Dendritic cell treated with granulocyte-macrophage colony-stimulating factor and Interleukin-4, amounts not matched to agents 40 ng/mL and 50 ng/mL, for 4 days (primary cell): Measurements from ENCODE around the gene NDC1.
A peak's percentile ranks its signal among the peaks of the same experiment; 100 is the strongest.
"Not testable (repeated sequence)": the region's sequence is repeated elsewhere in the genome, so short reads cannot be mapped to it uniquely, and the experiment has no call there.

Experiments
- H3K27ac Mint-ChIP-seq: one replicate; pipeline ENCODE4 v1.8.0; 2022; ENCODE audit warnings: mild to moderate bottlenecking, mixed read lengths
- H3K27me3 Mint-ChIP-seq: one replicate; pipeline ENCODE4 v1.8.0; 2022; ENCODE audit warnings: mild to moderate bottlenecking, mixed read lengths
- H3K36me3 Mint-ChIP-seq: one replicate; pipeline ENCODE4 v1.8.0; 2022; ENCODE audit warnings: low read depth, mixed read lengths
- H3K4me1 Mint-ChIP-seq: one replicate; pipeline ENCODE4 v1.8.0; 2022; ENCODE audit warnings: low read depth, mixed read lengths
- H3K4me3 Mint-ChIP-seq: one replicate; pipeline ENCODE4 v1.8.0; 2022; ENCODE audit warnings: mild to moderate bottlenecking, moderate library complexity, mixed read lengths
- H3K9me3 Mint-ChIP-seq: one replicate; pipeline ENCODE4 v1.8.0; 2022; ENCODE audit warnings: mixed read lengths
- intact Hi-C: fragments of 100-400 bp; cut with micrococcal nuclease; formaldehyde crosslinking; loops from one replicate; pipeline ENCODE4 v1.15.0; 2022

The NDC1 gene

GRCh38 chr1:53837924-53838653, at the start of gene NDC1:
TSS of gene NDC1 (minus strand) at chr1:53838296. CDS start at chr1:53838261, 35 bp downstream.
- H3K27me3 Mint-ChIP-seq: no peaks in the 10 kb centered on the region
- peaks cover 10% of the 10 kb centered on the region for H3K36me3 Mint-ChIP-seq
- H3K9me3 Mint-ChIP-seq: peaks cover 6% of the 10 kb centered on the region
- H3K27ac Mint-ChIP-seq: peak within 1 kb of the TSS; percentile 100
- intact Hi-C loops: loop anchor here (1.0 to 2.0 kb wide), 2 partner anchors 51 to 108 kb away; partner anchors contain the start of genes LRRC42 and YIPF1
- peaks cover 8% of the 10 kb centered on the region for H3K4me1 Mint-ChIP-seq
- H3K4me3 Mint-ChIP-seq: peak within 1 kb of the TSS; percentile 98

GRCh38 chr1:53883600-53883999, 45.5 kb upstream of the NDC1 start:
- H3K27me3 Mint-ChIP-seq, H3K4me3 Mint-ChIP-seq: not testable (repeated sequence)

GRCh38 chr1:53881853-53882252, 43.8 kb upstream of the NDC1 start:
- H3K4me1 Mint-ChIP-seq, H3K4me3 Mint-ChIP-seq, H3K27me3 Mint-ChIP-seq, H3K27ac Mint-ChIP-seq, intact Hi-C loops, H3K9me3 Mint-ChIP-seq: not testable (repeated sequence)
- peaks cover 96% of the 10 kb centered on the region for H3K36me3 Mint-ChIP-seq

More at GRCh38 chr1:53883600-53883999, 45.5 kb upstream of the NDC1 start:
- H3K9me3 Mint-ChIP-seq, H3K27ac Mint-ChIP-seq, intact Hi-C loops: not testable (repeated sequence)
- Mint-ChIP-seq H3K36me3 (peaks cover 92% of the 10 kb centered on the region), H3K4me1 (peaks cover 19% of the 10 kb centered on the region)

GRCh38 chr1:53878492-53879105, 40.5 kb upstream of the NDC1 start:
- Mint-ChIP-seq H3K27me3 (no peaks in the 10 kb centered on the region), H3K4me3 (no peak overlapping the region), H3K36me3 (peaks cover 89% of the 10 kb centered on the region), H3K9me3 (peaks cover 8% of the 10 kb centered on the region), H3K27ac (no peak overlapping the region), H3K4me1 (no peaks in the 10 kb centered on the region)
- intact Hi-C loops: loop anchor here (1.0 kb wide), 1 partner anchor 71 kb away; no protein-coding TSS in a partner anchor

- H3K4me1 Mint-ChIP-seq, H3K27ac Mint-ChIP-seq, H3K9me3 Mint-ChIP-seq, intact Hi-C loops, H3K27me3 Mint-ChIP-seq, H3K4me3 Mint-ChIP-seq: not testable (repeated sequence)
- H3K36me3 Mint-ChIP-seq: peaks cover 88% of the 10 kb centered on the region
Measured at GRCh38 chr1:53875150-53875549, 37.1 kb upstream of the NDC1 start.

- intact Hi-C loops: no loop called here
- Mint-ChIP-seq H3K36me3 (peaks cover 78% of the 10 kb centered on the region), H3K4me1 (peaks cover 11% of the 10 kb centered on the region), H3K27ac (no peak overlapping the region), H3K27me3 (no peaks in the 10 kb centered on the region), H3K4me3 (no peak overlapping the region), H3K9me3 (no peaks in the 10 kb centered on the region)
Measured at GRCh38 chr1:53871773-53872484, 33.8 kb upstream of the NDC1 start.

GRCh38 chr1:53871221-53871620, 33.1 kb upstream of the NDC1 start:
- peaks cover 11% of the 10 kb centered on the region for H3K4me1 Mint-ChIP-seq
- no peak overlapping the region for H3K27ac Mint-ChIP-seq
- H3K9me3 Mint-ChIP-seq: no peaks in the 10 kb centered on the region
- H3K4me3 Mint-ChIP-seq: no peak overlapping the region
- H3K27me3 Mint-ChIP-seq: no peaks in the 10 kb centered on the region
- intact Hi-C loops: no loop called here
- peaks cover 78% of the 10 kb centered on the region for H3K36me3 Mint-ChIP-seq

- Mint-ChIP-seq H3K36me3 (peaks cover 75% of the 10 kb centered on the region), H3K4me1 (peaks cover 11% of the 10 kb centered on the region), H3K27ac (peak overlapping the region; percentile 48), H3K9me3 (no peaks in the 10 kb centered on the region), H3K27me3 (no peaks in the 10 kb centered on the region), H3K4me3 (no peak overlapping the region)
- intact Hi-C loops: no loop called here
Measured at GRCh38 chr1:53869454-53870117, 31.5 kb upstream of the NDC1 start.

GRCh38 chr1:53868565-53868964, 30.5 kb upstream of the NDC1 start:
- H3K4me3 Mint-ChIP-seq: no peak overlapping the region
- H3K27me3 Mint-ChIP-seq: no peaks in the 10 kb centered on the region
- no peak overlapping the region for H3K27ac Mint-ChIP-seq
- no peaks in the 10 kb centered on the region for H3K9me3 Mint-ChIP-seq
- H3K36me3 Mint-ChIP-seq: peaks cover 77% of the 10 kb centered on the region
- intact Hi-C loops: no loop called here
- peaks cover 11% of the 10 kb centered on the region for H3K4me1 Mint-ChIP-seq

- no peaks in the 10 kb centered on the region for H3K27me3 Mint-ChIP-seq
- intact Hi-C loops: no loop called here
- no peak overlapping the region for H3K4me3 Mint-ChIP-seq
- no peaks in the 10 kb centered on the region for H3K4me1 Mint-ChIP-seq
- H3K9me3 Mint-ChIP-seq: no peaks in the 10 kb centered on the region
- H3K27ac Mint-ChIP-seq: no peak overlapping the region
- peaks cover 78% of the 10 kb centered on the region for H3K36me3 Mint-ChIP-seq
Measured at GRCh38 chr1:53862507-53862906, 24.4 kb upstream of the NDC1 start.

- Mint-ChIP-seq H3K36me3 (peaks cover 82% of the 10 kb centered on the region), H3K4me3 (no peak overlapping the region), H3K27ac (no peak overlapping the region), H3K27me3 (no peaks in the 10 kb centered on the region), H3K9me3 (no peaks in the 10 kb centered on the region), H3K4me1 (no peaks in the 10 kb centered on the region)
- intact Hi-C loops: loop anchor here (2.0 kb wide), 1 partner anchor 88 kb away; no protein-coding TSS in a partner anchor
Measured at GRCh38 chr1:53860967-53861411, 22.9 kb upstream of the NDC1 start.

- intact Hi-C loops: no loop called here
- no peak overlapping the region for H3K4me3 Mint-ChIP-seq
- no peaks in the 10 kb centered on the region for H3K27me3 Mint-ChIP-seq
- no peak overlapping the region for H3K27ac Mint-ChIP-seq
- H3K4me1 Mint-ChIP-seq: peaks cover 19% of the 10 kb centered on the region
- H3K9me3 Mint-ChIP-seq: no peaks in the 10 kb centered on the region
- peaks cover 73% of the 10 kb centered on the region for H3K36me3 Mint-ChIP-seq
Measured at GRCh38 chr1:53851571-53852285, 13.6 kb upstream of the NDC1 start.

- intact Hi-C loops: no loop called here
- Mint-ChIP-seq H3K4me3 (no peak overlapping the region), H3K4me1 (peaks cover 19% of the 10 kb centered on the region), H3K36me3 (peaks cover 57% of the 10 kb centered on the region), H3K27me3 (no peaks in the 10 kb centered on the region), H3K9me3 (no peaks in the 10 kb centered on the region), H3K27ac (no peak overlapping the region)
Measured at GRCh38 chr1:53850082-53850673, 12.1 kb upstream of the NDC1 start.
